ENCODE results near the gene CACNA2D3.

DNA sequence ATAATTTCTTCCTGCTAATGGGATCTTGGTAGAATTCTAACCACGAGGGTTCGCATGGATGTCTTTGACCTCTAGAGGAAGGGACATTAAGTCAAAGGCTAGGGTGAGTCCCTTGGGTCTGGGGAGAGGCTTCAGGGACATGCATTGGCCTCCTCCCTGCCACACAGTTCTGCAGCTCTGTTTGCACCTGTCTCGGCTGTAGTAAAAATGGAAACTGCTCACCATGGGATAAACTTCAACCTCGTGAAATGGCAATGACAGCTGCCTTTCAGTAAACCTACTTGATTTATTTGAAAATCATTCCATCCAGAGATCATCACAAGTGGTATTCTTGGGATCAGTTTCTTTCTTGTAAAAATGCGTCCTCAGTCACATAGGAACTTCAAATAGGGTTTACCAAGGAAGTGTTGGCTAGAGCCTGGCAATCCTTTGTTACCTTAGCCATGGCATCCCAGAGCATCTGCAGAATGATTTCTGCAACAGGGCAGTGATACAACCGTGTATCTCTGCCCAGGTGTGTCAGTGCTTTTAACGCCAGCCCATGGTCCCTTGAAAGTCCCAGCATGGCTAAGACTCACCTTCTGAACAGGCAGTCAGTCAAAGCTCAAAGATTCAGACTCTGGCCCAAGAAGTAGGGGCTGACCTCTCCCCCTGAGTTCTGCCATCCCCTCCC is 819.5 kb downstream of the CACNA2D3 start:
- no peak for TF ChIP-seq POLR2A (IDR thresholded peaks at IDR 0.05)
- TF ChIP-seq, protein P1, sequence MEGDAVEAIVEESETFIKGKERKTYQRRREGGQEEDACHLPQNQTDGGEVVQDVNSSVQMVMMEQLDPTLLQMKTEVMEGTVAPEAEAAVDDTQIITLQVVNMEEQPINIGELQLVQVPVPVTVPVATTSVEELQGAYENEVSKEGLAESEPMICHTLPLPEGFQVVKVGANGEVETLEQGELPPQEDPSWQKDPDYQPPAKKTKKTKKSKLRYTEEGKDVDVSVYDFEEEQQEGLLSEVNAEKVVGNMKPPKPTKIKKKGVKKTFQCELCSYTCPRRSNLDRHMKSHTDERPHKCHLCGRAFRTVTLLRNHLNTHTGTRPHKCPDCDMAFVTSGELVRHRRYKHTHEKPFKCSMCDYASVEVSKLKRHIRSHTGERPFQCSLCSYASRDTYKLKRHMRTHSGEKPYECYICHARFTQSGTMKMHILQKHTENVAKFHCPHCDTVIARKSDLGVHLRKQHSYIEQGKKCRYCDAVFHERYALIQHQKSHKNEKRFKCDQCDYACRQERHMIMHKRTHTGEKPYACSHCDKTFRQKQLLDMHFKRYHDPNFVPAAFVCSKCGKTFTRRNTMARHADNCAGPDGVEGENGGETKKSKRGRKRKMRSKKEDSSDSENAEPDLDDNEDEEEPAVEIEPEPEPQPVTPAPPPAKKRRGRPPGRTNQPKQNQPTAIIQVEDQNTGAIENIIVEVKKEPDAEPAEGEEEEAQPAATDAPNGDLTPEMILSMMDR (IDR thresholded peaks at IDR 0.05), result no peak

Data from uterus (tissue), 2 donors.